Hepatocyte (in vitro differentiated cells): ENCODE results near the gene PRSS8. TPM values are rescaled to one million over a fixed set of nuclear protein-coding genes. Genes with fewer than 3 reads are reported as not detected.
A peak's percentile ranks its signal among the peaks of the same experiment; 100 is the strongest.

Source experiments
- DNase-seq: peaks from one replicate; pipeline ENCODE4 v3.0.0-alpha.2; 2016; ENCODE audit warnings: low spot score
- H2AFZ ChIP-seq: fragments of 200-600 bp; sonication (generic); 2 replicates; pipeline ENCODE4 v1.6.0; 2016; ENCODE audit warnings: antibody characterized with exemption, mild to moderate bottlenecking
- H3K27ac ChIP-seq: fragments of 200-600 bp; sonication (generic); 2 replicates; pipeline ENCODE4 v1.5.1; 2016; ENCODE audit warnings: mild to moderate bottlenecking
- H3K27me3 ChIP-seq: fragments of 200-600 bp; sonication (generic); 2 replicates; pipeline ENCODE4 v1.6.1; 2016
- H3K36me3 ChIP-seq: fragments of 200-600 bp; sonication (generic); replicated peaks from 2 replicates; pipeline ENCODE4 v1.5.1; 2016; ENCODE audit warnings: low read depth; ENCODE audit not compliant: insufficient read depth
- H3K4me1 ChIP-seq: fragments of 200-600 bp; sonication (generic); 2 replicates; pipeline ENCODE4 v1.5.1; 2016; ENCODE audit warnings: mild to moderate bottlenecking, moderate library complexity; ENCODE audit not compliant: insufficient read depth
- H3K4me2 ChIP-seq: fragments of 200-600 bp; sonication (generic); 2 replicates; pipeline ENCODE4 v1.6.0; 2016
- H3K4me3 ChIP-seq: fragments of 200-600 bp; sonication (generic); 2 replicates; pipeline ENCODE4 v1.5.1; 2016; ENCODE audit warnings: mild to moderate bottlenecking
- H3K79me2 ChIP-seq: fragments of 200-600 bp; sonication (generic); 2 replicates; pipeline ENCODE4 v1.6.0; 2017; ENCODE audit warnings: mild to moderate bottlenecking
- H3K9me2 ChIP-seq: fragments of 200-600 bp; sonication (generic); replicated peaks from 2 replicates; pipeline ENCODE4 v1.6.0; 2017; ENCODE audit warnings: mild to moderate bottlenecking; ENCODE audit not compliant: insufficient read depth
- H3K9me3 ChIP-seq: fragments of 200-600 bp; sonication (generic); 2 replicates; pipeline ENCODE4 v1.5.1; 2016; ENCODE audit warnings: low read depth, mild to moderate bottlenecking
- H4K20me1 ChIP-seq: fragments of 200-600 bp; sonication (generic); 2 replicates; pipeline ENCODE4 v1.6.0; 2016; ENCODE audit warnings: mild to moderate bottlenecking; ENCODE audit not compliant: insufficient read depth, poor library complexity, severe bottlenecking
- CTCF ChIP-seq: fragments of 200-600 bp; sonication (generic); IDR thresholded peaks from 2 replicates; pipeline ENCODE4 v1.5.1; 2016; ENCODE audit warnings: antibody characterized with exemption, mild to moderate bottlenecking; ENCODE audit not compliant: poor library complexity
- EZH2 ChIP-seq: fragments of 200-600 bp; sonication (generic); IDR thresholded peaks from 2 replicates; pipeline ENCODE4 v1.6.1; 2016; ENCODE audit warnings: antibody characterized with exemption, mild to moderate bottlenecking, borderline replicate concordance
- EZH2phosphoT487 ChIP-seq: fragments of 200-600 bp; sonication (generic); IDR thresholded peaks from one replicate; pipeline ENCODE4 v1.6.1; 2018; ENCODE audit warnings: antibody characterized with exemption, mild to moderate bottlenecking, low read depth, moderate library complexity; ENCODE audit not compliant: unreplicated experiment, severe bottlenecking
- WGBS: methylation state at CpG from one replicate; pipeline ENCODE4 v1.1.6; 2016; ENCODE audit warnings: low lambda C conversion rate; ENCODE audit errors: missing lambda C conversion rate; 5-methylcytosine and 5-hydroxymethylcytosine counted together
- polyA plus RNA-seq: library from polyadenylated mRNA; unstranded; fragments of >200 nt; fragmentation: Nextera tagmentation; extraction: Ambion mirVana; gene quantifications from 2 replicates; pipeline ENCODE4 v1.2.1, GENCODE V29; 2016
- total RNA-seq: library from RNA; depleted of rRNA; stranded (reverse); fragments of >200 nt; gene quantifications from 2 replicates; pipeline ENCODE4 v1.2.3, GENCODE V29; 2014

PRSS8 gene
- total and polyA plus RNA-seq, 2 experiments from 2014 or later, result 155 to 320 TPM

DNA sequence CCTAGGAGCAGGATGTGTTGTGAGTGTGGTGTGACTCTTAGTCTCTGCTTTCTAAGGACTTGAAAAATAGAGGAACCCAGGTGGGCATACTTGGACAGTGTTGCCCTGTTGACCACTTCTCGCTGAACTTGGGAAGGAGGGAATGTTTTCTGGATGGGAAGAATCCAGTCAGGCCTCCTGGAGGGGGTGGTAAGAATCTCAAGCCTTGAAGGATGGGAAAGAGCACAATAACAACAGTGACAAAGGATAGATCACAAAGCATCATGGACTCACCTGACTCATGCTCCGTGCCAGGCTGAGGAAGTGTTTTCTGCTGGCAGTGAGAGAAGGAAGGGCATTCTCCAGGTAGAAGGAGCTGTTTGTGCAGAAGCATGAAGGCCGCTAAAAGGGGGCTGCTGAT is 9.7 kb downstream of the PRSS8 start:
- no peaks in the 10 kb centered on the region for H3K27me3 ChIP-seq
- no peak overlapping the region for H3K4me3 ChIP-seq
- 94% methylated on average over 3 of the region's 3 CpGs for WGBS
- no peaks in the 10 kb centered on the region for H4K20me1 ChIP-seq
- no peaks in the 10 kb centered on the region for H3K9me2 ChIP-seq
- no peak overlapping the region for H3K4me2 ChIP-seq
- H3K9me3 ChIP-seq, result no peaks in the 10 kb centered on the region
- TF ChIP-seq CTCF (no peak), EZH2phosphoT487 (no peak), EZH2 (no peak)
- H3K36me3 ChIP-seq, result no peaks in the 10 kb centered on the region
- H3K27ac ChIP-seq, result no peak overlapping the region
- H2AFZ ChIP-seq, result no peak overlapping the region
- no peaks in the 10 kb centered on the region for H3K79me2 ChIP-seq
- H3K4me1 ChIP-seq, result peaks cover 23% of the 10 kb centered on the region
- no peak for DNase-seq

- peaks cover 29% of the 10 kb centered on the region for H3K79me2 ChIP-seq
- H3K36me3 ChIP-seq, result no peaks in the 10 kb centered on the region
- no peak for TF ChIP-seq EZH2
- TF ChIP-seq EZH2phosphoT487, result no peak
- no peak for TF ChIP-seq CTCF
- H3K27ac ChIP-seq, result no peak overlapping the region
- H4K20me1 ChIP-seq, result no peaks in the 10 kb centered on the region
- no peaks in the 10 kb centered on the region for H3K9me2 ChIP-seq
- no peak overlapping the region for H3K4me3 ChIP-seq
- H3K27me3 ChIP-seq, result no peaks in the 10 kb centered on the region
- H2AFZ ChIP-seq, result no peak overlapping the region
- peaks cover 6% of the 10 kb centered on the region for H3K4me1 ChIP-seq
- peak; percentile 3 for DNase-seq
- no peaks in the 10 kb centered on the region for H3K9me3 ChIP-seq
- WGBS, result 98% methylated on average over 16 of the region's 16 CpGs
- H3K4me2 ChIP-seq, result no peak overlapping the region
These were observed 15.4 kb downstream of the PRSS8 start for GRCh38 chr16:31120129-31120528.

DNA sequence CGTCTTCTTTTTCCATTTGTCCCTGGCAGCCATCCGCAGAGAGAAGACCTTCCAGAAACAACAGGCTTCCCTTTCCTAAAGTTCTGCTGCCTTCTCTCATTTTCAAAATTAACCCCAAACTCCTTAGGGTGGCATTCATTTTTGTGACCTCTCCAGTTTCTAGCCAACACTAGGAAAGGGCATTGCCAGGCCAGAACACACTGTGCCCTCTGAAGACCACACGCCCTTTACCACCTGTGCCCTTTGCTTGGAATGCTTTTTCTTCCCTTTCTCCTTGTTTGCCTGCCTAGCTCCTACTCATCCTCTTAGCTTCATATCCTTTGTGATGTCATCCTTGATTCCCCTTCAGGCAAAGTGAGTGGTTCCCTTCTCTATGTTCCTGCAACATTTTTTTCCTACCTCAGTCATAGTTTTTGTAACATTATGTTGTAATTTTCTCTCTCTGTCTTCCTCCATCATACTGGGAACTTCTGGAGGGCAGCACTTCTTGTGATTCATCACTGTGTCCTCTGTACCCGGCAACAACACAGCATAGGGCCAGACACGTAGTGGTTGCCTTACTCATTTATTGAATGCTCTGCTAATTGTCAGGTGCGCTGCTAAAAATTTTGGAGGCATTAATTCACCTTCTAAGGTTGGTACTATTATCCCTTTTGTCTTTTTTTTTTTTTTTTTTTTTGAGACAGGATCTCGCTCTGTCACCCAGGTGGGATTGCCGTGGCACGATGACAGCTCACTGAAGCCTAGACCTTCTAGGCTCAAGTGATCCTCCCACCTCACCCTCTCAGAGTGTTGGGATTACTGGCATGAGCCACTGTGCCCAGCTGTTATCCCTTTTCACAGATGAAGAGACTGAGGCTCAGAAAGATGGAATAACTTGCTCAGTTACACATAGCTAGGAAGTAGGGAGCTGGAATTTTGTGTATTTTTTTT is 17.0 kb downstream of the PRSS8 start:
- H3K4me2 ChIP-seq, result peak overlapping the region; percentile 83
- H3K79me2 ChIP-seq, result peaks cover 29% of the 10 kb centered on the region
- H3K4me1 ChIP-seq, result peaks cover 10% of the 10 kb centered on the region
- WGBS, result 68% methylated on average over 9 of the region's 9 CpGs
- no peaks in the 10 kb centered on the region for H3K27me3 ChIP-seq
- H3K9me2 ChIP-seq, result no peaks in the 10 kb centered on the region
- peak; percentile 56 for DNase-seq
- peak overlapping the region; percentile 96 for H3K27ac ChIP-seq
- peak overlapping the region; percentile 3 for H2AFZ ChIP-seq
- H3K4me3 ChIP-seq, result peak overlapping the region; percentile 24
- H4K20me1 ChIP-seq, result no peaks in the 10 kb centered on the region
- no peaks in the 10 kb centered on the region for H3K36me3 ChIP-seq
- TF ChIP-seq CTCF (no peak), EZH2phosphoT487 (no peak), EZH2 (no peak)
- no peaks in the 10 kb centered on the region for H3K9me3 ChIP-seq
